ENCODE data around the gene VPS37B.

Gene VPS37B

GRCh38 chr12:122929812-122930211, 33.9 kb upstream of the VPS37B start:
- Histone ChIP-seq H3K4me1 (ENCODE audit: control insufficient read depth, insufficient read depth, low read length) (no peaks in the 10 kb centered on the region), H3K9ac (ENCODE audit: low read length) (no peak overlapping the region), H3K36me3 (ENCODE audit: control insufficient read depth, insufficient read depth, low read length) (no peaks in the 10 kb centered on the region), H3K9me3 (ENCODE audit: control insufficient read depth, insufficient read depth, low read depth, low read length) (no peaks in the 10 kb centered on the region), H3K27ac (ENCODE audit: low read depth, low read length) (no peak overlapping the region), H3K4me3 (ENCODE audit: low read depth, low read length) (no peak overlapping the region), H3K27me3 (ENCODE audit: control insufficient read depth, insufficient read depth, low read length) (no peaks in the 10 kb centered on the region)

DNA sequence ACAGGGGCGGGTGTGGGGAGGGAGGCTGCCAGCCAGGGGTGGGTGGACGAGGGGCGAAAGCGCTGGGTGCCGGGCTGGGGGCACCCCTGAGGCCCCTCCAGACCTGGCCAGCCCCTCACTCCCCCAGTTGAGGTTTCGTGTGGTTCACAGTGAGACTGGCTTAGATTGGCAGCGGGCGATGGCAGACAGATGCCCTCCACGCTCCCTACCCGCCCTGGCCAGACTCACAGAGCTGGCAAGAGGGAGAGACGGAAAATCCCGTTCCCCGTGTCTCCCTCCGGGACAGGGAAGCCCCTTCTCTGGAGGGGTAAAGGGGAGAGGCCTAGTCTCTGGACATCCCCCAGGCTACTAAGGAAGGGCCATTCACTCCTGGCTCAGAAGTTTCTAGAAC, 33.2 kb upstream of the VPS37B start:
- Histone ChIP-seq H3K27me3 (ENCODE audit: control insufficient read depth, insufficient read depth, low read length) (no peaks in the 10 kb centered on the region), H3K9ac (ENCODE audit: low read length) (no peak overlapping the region), H3K9me3 (ENCODE audit: control insufficient read depth, insufficient read depth, low read depth, low read length) (no peaks in the 10 kb centered on the region), H3K4me1 (ENCODE audit: control insufficient read depth, insufficient read depth, low read length) (no peaks in the 10 kb centered on the region), H3K36me3 (ENCODE audit: control insufficient read depth, insufficient read depth, low read length) (no peaks in the 10 kb centered on the region), H3K27ac (ENCODE audit: low read depth, low read length) (no peak overlapping the region), H3K4me3 (ENCODE audit: low read depth, low read length) (no peak overlapping the region)

GRCh38 chr12:122928404-122929147, 32.7 kb upstream of the VPS37B start:
- no peak overlapping the region for H3K4me3 ChIP-seq (ENCODE audit: low read depth, low read length)
- H3K27me3 ChIP-seq (ENCODE audit: control insufficient read depth, insufficient read depth, low read length): no peaks in the 10 kb centered on the region
- no peak overlapping the region for H3K9ac ChIP-seq (ENCODE audit: low read length)
- H3K27ac ChIP-seq (ENCODE audit: low read depth, low read length): no peak overlapping the region
- no peaks in the 10 kb centered on the region for H3K9me3 ChIP-seq (ENCODE audit: control insufficient read depth, insufficient read depth, low read depth, low read length)
- H3K36me3 ChIP-seq (ENCODE audit: control insufficient read depth, insufficient read depth, low read length): no peaks in the 10 kb centered on the region
- H3K4me1 ChIP-seq (ENCODE audit: control insufficient read depth, insufficient read depth, low read length): no peaks in the 10 kb centered on the region

- Histone ChIP-seq H3K9ac (ENCODE audit: low read length) (no peak overlapping the region), H3K4me1 (ENCODE audit: control insufficient read depth, insufficient read depth, low read length) (no peaks in the 10 kb centered on the region), H3K36me3 (ENCODE audit: control insufficient read depth, insufficient read depth, low read length) (no peaks in the 10 kb centered on the region), H3K27me3 (ENCODE audit: control insufficient read depth, insufficient read depth, low read length) (no peaks in the 10 kb centered on the region), H3K9me3 (ENCODE audit: control insufficient read depth, insufficient read depth, low read depth, low read length) (no peaks in the 10 kb centered on the region), H3K4me3 (ENCODE audit: low read depth, low read length) (no peak overlapping the region), H3K27ac (ENCODE audit: low read depth, low read length) (no peak overlapping the region)
Measured at GRCh38 chr12:122927756-122928403, 32.0 kb upstream of the VPS37B start.

- Histone ChIP-seq H3K4me3 (ENCODE audit: low read depth, low read length) (no peak overlapping the region), H3K36me3 (ENCODE audit: control insufficient read depth, insufficient read depth, low read length) (no peaks in the 10 kb centered on the region), H3K27me3 (ENCODE audit: control insufficient read depth, insufficient read depth, low read length) (no peaks in the 10 kb centered on the region), H3K27ac (ENCODE audit: low read depth, low read length) (no peak overlapping the region), H3K9ac (ENCODE audit: low read length) (no peak overlapping the region), H3K4me1 (ENCODE audit: control insufficient read depth, insufficient read depth, low read length) (no peaks in the 10 kb centered on the region), H3K9me3 (ENCODE audit: control insufficient read depth, insufficient read depth, low read depth, low read length) (no peaks in the 10 kb centered on the region)
Measured at GRCh38 chr12:122921917-122922316, 26.0 kb upstream of the VPS37B start.

DNA sequence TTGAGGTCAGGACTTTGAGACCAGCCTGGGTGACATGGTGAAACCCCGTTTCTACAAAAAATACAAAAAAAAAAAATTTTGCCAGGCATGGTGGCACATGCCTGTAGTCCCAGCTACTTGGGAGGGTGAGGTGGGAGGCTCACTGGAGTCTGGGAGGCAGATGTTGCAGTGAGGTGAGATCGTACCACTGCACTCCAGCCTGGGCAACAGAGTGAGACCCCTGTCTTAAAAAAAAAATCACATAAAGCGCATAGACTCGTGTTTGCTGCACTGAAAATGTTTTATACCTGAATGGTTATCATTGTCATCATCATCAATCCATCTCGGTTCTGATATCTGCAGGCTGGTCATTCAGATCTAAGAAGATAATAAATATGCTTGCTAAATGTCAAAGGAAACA, 24.8 kb upstream of the VPS37B start:
- Histone ChIP-seq H3K36me3 (ENCODE audit: control insufficient read depth, insufficient read depth, low read length) (no peaks in the 10 kb centered on the region), H3K27me3 (ENCODE audit: control insufficient read depth, insufficient read depth, low read length) (no peaks in the 10 kb centered on the region), H3K4me1 (ENCODE audit: control insufficient read depth, insufficient read depth, low read length) (no peaks in the 10 kb centered on the region), H3K27ac (ENCODE audit: low read depth, low read length) (no peak overlapping the region), H3K9ac (ENCODE audit: low read length) (no peak overlapping the region), H3K4me3 (ENCODE audit: low read depth, low read length) (no peak overlapping the region), H3K9me3 (ENCODE audit: control insufficient read depth, insufficient read depth, low read depth, low read length) (no peaks in the 10 kb centered on the region)

- Histone ChIP-seq H3K36me3 (ENCODE audit: control insufficient read depth, insufficient read depth, low read length) (no peaks in the 10 kb centered on the region), H3K27ac (ENCODE audit: low read depth, low read length) (no peak overlapping the region)
Measured at GRCh38 chr12:122918827-122919226, 22.9 kb upstream of the VPS37B start.

GRCh38 chr12:122917507-122918121, 21.7 kb upstream of the VPS37B start:
- H3K36me3 ChIP-seq (ENCODE audit: control insufficient read depth, insufficient read depth, low read length): no peaks in the 10 kb centered on the region
- no peaks in the 10 kb centered on the region for H3K4me1 ChIP-seq (ENCODE audit: control insufficient read depth, insufficient read depth, low read length)
- H3K9me3 ChIP-seq (ENCODE audit: control insufficient read depth, insufficient read depth, low read depth, low read length): no peaks in the 10 kb centered on the region
- H3K27ac ChIP-seq (ENCODE audit: low read depth, low read length): no peak overlapping the region
- H3K9ac ChIP-seq (ENCODE audit: low read length): no peak overlapping the region
- H3K27me3 ChIP-seq (ENCODE audit: control insufficient read depth, insufficient read depth, low read length): no peaks in the 10 kb centered on the region
- H3K4me3 ChIP-seq (ENCODE audit: low read depth, low read length): no peak overlapping the region

More at GRCh38 chr12:122918827-122919226, 22.9 kb upstream of the VPS37B start:
- H3K4me3 ChIP-seq (ENCODE audit: low read depth, low read length): no peak overlapping the region
- no peaks in the 10 kb centered on the region for H3K9me3 ChIP-seq (ENCODE audit: control insufficient read depth, insufficient read depth, low read depth, low read length)
- H3K27me3 ChIP-seq (ENCODE audit: control insufficient read depth, insufficient read depth, low read length): no peaks in the 10 kb centered on the region
- no peak overlapping the region for H3K9ac ChIP-seq (ENCODE audit: low read length)
- H3K4me1 ChIP-seq (ENCODE audit: control insufficient read depth, insufficient read depth, low read length): no peaks in the 10 kb centered on the region

DNA sequence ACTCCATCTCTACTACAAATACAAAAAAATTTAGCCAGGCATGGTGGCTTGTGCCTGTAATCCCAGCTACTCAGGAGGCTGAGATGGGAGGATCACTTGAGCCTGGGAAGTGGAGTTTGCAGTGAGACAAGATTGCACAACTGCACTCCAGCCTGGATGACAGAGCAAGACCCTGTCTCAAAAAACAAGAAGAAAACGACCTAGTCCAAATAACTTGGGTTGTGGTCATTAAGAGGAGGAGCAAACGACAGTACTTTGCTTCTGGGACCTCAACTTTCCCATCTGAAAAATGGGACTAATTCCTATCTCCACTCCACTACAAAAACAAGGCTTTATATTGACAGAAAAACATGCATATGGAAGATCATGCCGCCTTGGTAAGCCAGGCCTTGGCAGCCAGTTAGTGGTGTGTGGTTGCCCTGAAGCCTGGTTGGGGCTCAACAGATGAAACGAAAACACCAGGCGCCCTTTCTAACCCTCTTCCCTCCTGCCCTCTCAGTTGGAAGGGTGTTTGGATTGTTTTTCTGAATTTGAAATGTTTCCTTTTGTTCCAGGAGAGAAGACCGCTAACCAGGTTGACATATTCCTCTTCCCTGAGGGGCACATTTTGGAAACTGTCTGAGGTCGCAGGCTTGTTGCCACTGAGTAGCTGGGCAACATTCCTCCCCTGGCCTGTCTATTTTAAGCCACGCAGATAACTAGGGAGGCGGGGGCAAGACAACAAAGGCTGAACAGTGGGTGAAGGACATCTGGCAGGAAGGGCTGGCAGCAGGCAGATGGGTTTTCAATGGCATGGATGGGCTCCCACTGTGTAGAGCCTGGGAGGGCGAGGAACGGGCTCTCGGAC, 13.7 kb upstream of the VPS37B start:
- no peaks in the 10 kb centered on the region for H3K9me3 ChIP-seq (ENCODE audit: control insufficient read depth, insufficient read depth, low read depth, low read length)
- peaks cover 8% of the 10 kb centered on the region for H3K4me1 ChIP-seq (ENCODE audit: control insufficient read depth, insufficient read depth, low read length)
- no peaks in the 10 kb centered on the region; the same call in 1 of the 2 replicates for H3K27me3 ChIP-seq (ENCODE audit: control insufficient read depth, insufficient read depth, low read length)
- no peaks in the 10 kb centered on the region for H3K36me3 ChIP-seq (ENCODE audit: control insufficient read depth, insufficient read depth, low read length)
- H3K9ac ChIP-seq (ENCODE audit: low read length): no peak overlapping the region
- H3K27ac ChIP-seq (ENCODE audit: low read depth, low read length): no peak overlapping the region
- H3K4me3 ChIP-seq (ENCODE audit: low read depth, low read length): no peak overlapping the region

DNA sequence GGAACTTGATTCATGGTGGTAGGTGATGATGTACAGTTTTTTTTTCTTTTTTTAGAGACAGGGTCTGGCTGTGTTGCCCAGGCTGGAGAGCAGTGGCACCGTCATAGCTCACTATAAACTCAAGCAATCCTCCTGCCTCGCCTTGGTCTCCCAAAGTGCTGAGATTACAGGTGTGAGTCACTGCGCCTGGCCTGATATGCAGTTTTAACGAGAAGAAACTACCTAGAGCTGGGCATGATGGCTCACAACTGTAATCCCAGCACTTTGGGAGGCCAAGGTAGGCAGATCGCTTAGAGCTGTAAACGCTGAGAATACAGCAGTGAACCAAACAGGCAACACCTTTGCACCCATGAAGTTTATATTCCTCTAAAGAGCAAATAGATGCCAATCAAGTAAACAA, 13.0 kb upstream of the VPS37B start:
- Histone ChIP-seq H3K27ac (ENCODE audit: low read depth, low read length) (no peak overlapping the region), H3K9me3 (ENCODE audit: control insufficient read depth, insufficient read depth, low read depth, low read length) (no peaks in the 10 kb centered on the region), H3K36me3 (ENCODE audit: control insufficient read depth, insufficient read depth, low read length) (no peaks in the 10 kb centered on the region), H3K4me1 (ENCODE audit: control insufficient read depth, insufficient read depth, low read length) (peaks cover 8% of the 10 kb centered on the region), H3K9ac (ENCODE audit: low read length) (no peak overlapping the region), H3K27me3 (ENCODE audit: control insufficient read depth, insufficient read depth, low read length) (no peaks in the 10 kb centered on the region; the same call in 1 of the 2 replicates), H3K4me3 (ENCODE audit: low read depth, low read length) (no peak overlapping the region)
